HG02571 (cell line): Measurements from ENCODE around the gene SARS1.

ENCODE experiments used
- ATAC-seq: cut with Tn5 transposase; IDR thresholded peaks from one replicate; pipeline ENCODE4 v1.9.1; 2021; ENCODE audit warnings: mild to moderate bottlenecking, moderate library complexity; ENCODE audit not compliant: unreplicated experiment

SARS1 gene

DNA sequence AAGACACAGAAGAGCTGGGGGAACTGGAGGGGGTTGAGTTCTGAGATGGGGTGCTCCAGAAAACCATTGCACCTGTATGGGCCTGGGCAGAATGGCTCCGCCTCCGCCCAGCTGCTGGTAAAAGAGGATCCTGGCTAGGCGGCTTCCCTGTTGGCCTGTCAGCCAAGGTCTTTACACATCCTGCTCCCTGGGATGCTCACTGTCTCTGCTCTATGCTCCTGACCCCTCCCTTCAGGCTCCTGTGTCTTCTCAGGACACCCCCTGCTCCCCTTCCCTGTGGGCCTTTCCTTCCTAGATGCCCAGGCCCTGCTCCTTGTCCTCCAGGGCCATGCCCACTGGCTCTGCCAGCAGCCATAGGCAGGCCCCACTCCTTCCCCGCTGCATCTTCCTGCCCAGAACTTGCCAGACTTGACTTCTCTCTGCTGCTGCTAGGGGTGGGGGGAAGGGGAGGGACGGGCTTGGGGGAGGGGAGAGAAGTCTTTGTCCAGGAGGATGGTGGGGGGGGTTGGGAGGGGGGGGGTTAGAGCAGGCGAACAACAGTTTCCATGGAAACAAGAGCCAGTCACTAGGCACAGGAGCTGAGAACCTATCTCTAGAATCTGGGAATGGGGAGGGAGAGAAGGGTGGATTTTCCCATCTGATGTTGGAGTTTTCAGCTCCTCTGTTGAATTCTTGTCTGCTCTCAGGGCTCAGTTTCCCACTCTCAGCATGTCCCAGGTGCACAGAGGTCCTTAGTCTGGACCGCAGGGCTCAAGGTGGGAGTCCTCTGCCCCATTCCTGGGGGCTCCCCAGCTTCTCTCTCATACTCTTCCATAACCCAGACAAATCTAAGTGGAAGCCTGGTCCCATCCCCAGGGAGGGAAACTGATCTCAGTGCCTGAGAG lies 46.2 kb downstream of the SARS1 start:
- ATAC-seq, result no peak

DNA sequence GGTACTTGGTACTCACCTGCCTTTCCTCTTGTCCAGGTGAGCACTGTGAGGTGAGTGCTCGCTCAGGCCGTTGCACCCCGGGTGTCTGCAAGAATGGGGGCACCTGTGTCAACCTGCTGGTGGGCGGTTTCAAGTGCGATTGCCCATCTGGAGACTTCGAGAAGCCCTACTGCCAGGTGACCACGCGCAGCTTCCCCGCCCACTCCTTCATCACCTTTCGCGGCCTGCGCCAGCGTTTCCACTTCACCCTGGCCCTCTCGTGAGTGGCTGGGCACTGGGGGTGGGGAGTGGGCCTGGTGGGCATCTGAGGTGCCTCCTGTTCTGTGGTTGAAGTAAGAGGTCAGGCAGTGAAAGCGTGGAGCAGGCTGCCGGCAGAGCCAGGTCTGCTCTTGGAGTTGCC lies 47.3 kb downstream of the SARS1 start:
- no peak for ATAC-seq

DNA sequence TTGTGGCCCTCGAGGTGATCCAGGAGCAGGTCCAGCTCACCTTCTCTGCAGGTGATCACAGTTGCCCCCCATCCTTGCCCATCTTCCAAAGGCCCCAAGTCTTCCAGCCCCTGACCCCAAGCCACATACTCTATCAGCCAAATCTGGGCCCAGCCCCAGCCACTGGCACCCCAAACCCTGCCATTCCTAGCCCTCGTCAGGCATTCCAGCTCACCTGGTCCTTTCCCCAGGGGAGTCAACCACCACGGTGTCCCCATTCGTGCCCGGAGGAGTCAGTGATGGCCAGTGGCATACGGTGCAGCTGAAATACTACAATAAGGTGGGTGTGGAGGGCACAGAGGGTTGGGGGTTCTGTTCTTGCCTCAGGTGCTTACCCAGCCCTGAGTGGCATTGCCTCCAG lies 47.9 kb downstream of the SARS1 start:
- no peak for ATAC-seq

DNA sequence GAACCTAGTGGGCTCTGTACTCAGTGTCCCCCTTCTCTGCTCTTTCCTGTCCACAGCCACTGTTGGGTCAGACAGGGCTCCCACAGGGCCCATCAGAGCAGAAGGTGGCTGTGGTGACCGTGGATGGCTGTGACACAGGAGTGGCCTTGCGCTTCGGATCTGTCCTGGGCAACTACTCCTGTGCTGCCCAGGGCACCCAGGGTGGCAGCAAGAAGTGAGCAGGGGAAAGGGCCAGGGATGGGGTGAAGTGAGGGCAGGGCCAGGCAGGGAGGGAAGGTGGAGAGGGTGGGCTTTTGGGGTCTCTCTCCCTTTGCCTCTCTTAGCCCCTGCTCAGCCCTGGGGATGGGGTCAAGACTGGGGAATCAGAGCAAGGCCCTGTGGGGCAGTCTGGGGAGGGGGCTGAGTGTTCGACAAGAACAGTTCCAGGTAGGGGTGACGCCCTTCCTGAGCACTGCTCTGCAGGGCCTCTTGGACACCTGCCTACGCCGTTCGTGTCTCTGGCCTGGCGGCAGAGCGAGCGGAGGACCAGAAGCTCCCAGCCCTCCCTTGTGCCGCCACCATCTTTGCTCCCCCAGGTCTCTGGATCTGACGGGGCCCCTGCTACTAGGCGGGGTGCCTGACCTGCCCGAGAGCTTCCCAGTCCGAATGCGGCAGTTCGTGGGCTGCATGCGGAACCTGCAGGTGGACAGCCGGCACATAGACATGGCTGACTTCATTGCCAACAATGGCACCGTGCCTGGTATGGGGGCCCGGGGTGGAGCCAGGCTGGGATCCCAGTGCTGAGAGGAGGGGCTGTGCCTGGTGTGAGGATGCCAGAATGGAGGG lies 48.7 kb downstream of the SARS1 start:
- ATAC-seq, result no peak

DNA sequence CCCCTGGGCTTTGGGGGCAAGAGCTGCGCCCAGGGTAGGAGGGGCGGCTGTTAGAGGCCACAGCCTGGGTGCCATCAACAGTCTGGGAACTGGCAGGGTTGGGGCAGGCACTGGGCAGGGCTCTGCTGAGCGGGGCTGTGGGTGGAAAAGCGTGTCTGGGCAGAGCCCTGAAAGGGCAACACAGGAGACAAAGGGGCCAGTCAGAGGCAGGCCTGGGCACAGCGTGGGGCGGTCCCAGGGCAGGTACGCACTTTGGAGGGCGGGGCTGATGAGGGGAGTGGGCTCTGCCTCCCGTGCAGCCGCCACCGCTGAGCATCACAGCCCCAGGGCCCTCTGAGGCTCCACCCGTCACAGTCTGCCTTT lies 49.5 kb downstream of the SARS1 start:
- ATAC-seq, result no peak

DNA sequence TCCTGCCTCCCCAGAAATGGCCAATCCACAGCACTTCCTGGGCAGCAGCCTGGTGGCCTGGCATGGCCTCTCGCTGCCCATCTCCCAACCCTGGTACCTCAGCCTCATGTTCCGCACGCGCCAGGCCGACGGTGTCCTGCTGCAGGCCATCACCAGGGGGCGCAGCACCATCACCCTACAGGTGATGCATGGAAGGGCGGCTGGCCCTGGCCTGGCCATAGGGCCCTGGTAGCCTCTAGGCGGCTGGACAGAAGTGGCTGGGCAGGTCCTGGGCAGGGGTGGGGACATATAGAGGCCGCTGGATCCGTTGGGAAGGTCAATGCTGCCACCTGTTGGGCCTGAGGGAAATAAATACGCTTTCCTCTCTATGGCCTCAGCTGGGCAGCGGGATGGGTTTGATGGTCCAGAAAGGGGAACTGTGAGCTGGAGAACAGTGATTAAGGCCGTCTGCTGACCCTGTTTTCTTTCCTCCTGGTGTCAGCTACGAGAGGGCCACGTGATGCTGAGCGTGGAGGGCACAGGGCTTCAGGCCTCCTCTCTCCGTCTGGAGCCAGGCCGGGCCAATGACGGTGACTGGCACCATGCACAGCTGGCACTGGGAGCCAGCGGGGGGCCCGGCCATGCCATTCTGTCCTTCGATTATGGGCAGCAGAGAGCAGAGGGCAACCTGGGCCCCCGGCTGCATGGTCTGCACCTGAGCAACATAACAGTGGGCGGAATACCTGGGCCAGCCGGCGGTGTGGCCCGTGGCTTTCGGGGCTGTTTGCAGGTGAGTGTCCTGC lies 50.1 kb downstream of the SARS1 start:
- ATAC-seq, result no peak

DNA sequence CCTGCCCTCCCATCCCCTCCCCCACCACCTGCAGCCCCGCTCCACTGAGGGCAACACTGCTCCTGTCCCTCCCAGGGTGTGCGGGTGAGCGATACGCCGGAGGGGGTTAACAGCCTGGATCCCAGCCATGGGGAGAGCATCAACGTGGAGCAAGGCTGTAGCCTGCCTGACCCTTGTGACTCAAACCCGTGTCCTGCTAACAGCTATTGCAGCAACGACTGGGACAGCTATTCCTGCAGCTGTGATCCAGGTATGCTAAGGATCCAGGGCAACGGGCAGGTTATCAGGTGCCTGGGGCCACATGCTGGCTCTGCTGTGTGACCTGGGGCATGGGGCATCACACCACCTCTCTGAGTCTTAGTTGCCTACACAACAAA lies 50.6 kb downstream of the SARS1 start:
- ATAC-seq, result no peak

DNA sequence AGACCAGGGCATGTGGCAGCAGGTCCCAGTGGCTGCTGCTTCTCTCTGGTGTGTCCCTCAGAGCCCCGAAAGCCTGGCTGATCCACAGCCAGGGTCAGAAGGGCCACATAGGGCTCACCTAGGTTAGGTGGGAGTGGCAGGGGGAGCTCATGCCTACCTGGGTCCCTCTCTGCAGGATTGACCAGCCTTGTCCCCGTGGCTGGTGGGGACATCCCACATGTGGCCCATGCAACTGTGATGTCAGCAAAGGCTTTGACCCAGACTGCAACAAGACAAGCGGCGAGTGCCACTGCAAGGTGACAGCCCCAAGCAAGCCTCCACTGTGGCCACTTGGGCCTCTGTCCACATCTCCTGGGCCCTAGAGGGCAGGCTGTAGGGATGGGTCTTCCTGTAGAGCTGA lies 51.3 kb downstream of the SARS1 start:
- ATAC-seq, result no peak

DNA sequence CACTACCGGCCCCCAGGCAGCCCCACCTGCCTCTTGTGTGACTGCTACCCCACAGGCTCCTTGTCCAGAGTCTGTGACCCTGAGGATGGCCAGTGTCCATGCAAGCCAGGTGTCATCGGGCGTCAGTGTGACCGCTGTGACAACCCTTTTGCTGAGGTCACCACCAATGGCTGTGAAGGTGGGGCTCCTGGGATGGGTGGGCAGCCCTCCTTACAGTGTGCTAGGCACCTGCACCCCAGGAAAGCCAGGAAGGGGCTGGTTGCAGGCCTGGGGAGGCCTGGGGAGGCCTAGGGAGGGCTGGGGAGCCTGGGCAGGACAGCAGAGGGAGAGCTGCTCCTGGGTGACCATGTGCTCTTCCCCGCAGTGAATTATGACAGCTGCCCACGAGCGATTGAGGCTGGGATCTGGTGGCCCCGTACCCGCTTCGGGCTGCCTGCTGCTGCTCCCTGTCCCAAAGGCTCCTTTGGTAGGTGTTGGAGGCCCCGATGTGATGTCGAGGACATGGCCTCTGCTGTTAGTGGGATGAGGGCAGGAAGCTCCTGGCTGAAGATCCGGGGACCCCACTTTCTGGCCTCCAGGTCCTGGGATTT lies 52.1 kb downstream of the SARS1 start:
- no peak for ATAC-seq

DNA sequence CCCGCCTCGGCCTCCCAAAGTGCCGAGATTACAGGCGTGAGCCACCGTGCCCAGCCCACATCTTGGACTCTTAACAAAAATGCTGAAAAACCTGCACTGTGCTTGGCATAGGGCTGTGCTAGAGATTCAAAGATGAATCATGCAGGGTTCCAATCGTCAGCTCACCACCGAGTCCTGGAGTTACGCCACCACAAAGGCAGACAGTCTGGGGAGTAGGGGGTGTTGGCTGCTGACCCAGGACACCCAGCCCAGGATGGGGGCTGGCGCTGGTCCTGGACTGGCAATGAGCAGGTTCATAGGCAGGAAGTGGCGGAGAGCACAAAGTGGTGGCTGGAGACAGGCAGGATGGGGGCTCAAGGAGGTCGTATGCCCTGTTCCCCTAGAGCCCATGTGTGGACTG lies 53.2 kb downstream of the SARS1 start:
- no peak for ATAC-seq

DNA sequence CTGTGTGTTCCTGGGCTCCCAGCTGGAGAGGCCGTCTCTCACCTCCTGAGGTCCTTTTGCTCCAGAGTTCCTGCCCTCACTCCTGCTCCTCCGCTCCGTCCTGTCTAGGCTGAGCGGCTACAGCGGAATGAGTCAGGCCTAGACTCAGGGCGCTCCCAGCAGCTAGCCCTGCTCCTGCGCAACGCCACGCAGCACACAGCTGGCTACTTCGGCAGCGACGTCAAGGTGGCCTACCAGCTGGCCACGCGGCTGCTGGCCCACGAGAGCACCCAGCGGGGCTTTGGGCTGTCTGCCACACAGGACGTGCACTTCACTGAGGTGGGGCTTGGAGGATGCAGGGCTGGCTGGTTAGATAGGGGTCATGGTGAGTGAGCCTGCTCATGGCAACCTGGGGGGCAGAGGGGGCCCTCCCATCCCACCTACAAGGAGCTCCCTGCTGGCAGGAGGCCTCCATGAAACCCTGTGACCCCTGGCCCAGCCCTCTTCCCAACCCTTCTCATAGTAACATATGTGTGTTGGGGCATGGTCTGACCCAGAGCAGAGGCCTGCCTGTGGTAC lies 54.1 kb downstream of the SARS1 start:
- ATAC-seq, result no peak

DNA sequence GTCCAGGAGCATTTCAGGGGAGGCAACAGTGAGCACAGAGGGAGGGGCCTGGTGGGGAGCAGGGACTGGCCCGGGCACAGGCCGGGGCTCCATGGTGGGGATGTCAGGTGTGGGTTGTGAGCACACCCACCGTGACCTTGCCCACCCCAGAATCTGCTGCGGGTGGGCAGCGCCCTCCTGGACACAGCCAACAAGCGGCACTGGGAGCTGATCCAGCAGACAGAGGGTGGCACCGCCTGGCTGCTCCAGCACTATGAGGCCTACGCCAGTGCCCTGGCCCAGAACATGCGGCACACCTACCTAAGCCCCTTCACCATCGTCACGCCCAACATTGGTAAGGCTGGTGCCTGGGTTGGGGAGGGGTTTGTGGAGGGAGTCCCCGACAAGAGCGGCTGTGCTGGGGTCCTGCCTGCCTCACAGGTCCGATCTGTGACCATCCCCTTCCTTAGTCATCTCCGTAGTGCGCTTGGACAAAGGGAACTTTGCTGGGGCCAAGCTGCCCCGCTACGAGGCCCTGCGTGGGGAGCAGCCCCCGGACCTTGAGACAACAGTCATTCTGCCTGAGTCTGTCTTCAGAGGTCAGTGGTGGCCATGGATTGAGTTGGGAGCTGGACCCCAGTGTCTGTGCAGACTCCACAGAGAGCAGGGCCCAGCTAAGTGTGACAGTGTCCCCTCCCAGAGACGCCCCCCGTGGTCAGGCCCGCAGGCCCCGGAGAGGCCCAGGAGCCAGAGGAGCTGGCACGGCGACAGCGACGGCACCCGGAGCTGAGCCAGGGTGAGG lies 54.9 kb downstream of the SARS1 start:
- ATAC-seq, result no peak

DNA sequence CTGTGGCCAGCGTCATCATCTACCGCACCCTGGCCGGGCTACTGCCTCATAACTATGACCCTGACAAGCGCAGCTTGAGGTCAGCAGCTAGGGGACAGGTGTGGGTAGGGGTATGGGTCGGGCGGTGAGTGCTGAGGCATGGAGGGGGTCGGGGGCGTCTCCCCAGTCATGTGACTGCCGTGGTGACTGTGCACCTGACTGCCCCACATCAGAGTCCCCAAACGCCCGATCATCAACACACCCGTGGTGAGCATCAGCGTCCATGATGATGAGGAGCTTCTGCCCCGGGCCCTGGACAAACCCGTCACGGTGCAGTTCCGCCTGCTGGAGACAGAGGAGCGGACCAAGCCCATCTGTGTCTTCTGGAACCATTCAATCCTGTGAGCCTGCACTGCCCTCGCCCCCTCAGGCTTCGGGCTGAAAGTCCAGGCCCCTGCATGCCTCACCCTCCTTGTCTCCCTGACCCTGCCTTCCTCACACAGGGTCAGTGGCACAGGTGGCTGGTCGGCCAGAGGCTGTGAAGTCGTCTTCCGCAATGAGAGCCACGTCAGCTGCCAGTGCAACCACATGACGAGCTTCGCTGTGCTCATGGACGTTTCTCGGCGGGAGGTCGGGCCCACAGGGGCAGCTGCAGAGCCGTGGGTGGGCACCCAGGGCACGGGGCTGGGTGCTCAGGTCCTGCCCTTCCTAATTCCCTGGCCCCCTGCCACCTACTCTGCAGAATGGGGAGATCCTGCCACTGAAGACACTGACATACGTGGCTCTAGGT lies 55.7 kb downstream of the SARS1 start:
- ATAC-seq, result no peak

DNA sequence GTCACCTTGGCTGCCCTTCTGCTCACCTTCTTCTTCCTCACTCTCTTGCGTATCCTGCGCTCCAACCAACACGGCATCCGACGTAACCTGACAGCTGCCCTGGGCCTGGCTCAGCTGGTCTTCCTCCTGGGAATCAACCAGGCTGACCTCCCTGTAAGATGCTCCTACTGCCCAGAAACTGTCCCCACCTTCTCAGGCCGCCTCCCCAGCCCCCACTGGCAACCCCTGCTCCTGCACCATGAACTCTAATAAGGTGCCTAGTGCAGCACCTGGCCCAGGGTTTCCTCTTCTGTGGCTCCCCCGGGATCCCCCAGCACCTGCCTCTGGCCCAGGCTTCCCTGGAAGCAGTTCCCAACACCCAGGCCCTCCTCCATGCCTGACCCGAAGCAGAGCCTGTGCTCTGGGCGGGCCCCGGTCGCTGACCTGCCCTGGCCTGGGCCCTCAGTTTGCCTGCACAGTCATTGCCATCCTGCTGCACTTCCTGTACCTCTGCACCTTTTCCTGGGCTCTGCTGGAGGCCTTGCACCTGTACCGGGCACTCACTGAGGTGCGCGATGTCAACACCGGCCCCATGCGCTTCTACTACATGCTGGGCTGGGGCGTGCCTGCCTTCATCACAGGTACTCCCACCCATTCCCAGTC lies 56.4 kb downstream of the SARS1 start:
- ATAC-seq, result no peak

DNA sequence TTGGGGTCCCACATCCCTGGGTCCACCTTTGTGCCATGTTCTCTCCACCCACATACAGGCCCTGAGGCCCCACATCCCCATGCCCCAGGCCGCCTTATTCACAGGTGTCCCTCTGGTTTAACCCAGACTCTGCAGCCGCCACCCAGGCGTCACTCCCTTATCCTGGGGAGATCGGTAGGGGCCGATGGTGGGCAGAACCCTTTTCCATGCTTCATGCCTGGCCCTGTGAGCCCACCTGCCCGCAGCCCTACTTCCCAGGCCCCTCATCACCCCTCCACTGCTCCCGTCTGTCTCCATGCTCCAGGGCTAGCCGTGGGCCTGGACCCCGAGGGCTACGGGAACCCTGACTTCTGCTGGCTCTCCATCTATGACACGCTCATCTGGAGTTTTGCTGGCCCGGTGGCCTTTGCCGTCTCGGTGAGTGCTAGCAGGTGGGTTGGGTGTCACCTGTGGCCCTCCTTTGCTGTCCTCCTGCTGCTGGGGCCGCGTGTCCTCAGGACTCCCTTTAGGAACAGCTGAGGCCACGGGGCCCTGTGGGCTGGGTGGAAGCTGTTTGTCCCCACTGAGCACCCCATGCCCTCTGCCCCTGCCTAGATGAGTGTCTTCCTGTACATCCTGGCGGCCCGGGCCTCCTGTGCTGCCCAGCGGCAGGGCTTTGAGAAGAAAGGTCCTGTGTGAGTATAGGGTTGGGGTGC lies 57.1 kb downstream of the SARS1 start:
- ATAC-seq, result no peak

DNA sequence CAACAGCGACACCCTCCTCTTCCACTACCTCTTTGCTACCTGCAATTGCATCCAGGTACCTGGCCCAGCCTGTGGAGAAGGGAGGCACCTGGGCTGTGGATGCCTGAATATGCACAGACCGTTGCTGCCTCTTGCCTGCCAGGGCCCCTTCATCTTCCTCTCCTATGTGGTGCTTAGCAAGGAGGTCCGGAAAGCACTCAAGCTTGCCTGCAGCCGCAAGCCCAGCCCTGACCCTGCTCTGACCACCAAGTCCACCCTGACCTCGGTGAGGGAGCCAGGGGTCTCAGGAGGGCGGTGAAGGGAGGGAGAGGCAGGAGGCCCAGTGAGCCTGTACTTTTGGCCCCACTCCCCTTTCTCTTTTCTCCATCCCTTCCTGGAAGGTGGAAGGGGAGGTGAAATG lies 57.7 kb downstream of the SARS1 start:
- ATAC-seq, result no peak

DNA sequence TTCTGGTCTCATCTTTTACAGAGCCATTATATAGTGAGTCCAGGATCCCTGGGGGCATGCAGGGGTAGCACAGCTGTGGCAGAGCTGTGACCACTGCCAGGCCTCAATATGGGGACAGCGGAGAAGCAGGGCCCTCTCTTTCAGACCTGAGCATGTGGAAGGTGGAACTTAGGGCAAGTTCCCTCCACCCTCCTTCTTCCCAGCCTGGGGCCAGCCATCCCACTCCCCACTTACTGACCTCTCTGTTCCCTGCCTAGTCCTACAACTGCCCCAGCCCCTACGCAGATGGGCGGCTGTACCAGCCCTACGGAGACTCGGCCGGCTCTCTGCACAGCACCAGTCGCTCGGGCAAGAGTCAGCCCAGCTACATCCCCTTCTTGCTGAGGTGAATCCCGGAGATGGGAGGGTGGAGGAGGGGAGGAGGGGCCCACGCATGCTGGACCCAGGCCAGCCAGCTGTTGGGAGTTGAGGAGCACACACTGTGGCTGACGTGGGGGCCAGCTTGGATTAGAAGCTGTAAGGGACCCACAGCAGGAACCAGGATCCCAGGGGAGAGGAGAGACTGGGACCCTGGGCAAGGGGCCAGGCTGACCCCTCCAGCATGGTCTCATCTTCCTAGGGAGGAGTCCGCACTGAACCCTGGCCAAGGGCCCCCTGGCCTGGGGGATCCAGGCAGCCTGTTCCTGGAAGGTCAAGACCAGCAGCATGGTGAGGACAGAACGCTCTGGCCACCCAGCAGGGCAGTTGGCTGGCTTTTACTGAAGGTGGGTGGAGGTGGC lies 58.5 kb downstream of the SARS1 start:
- no peak for ATAC-seq
